Effector memory CD4-positive, alpha-beta T cell (primary cell): ENCODE data around the gene WBP11.

Source experiments
- DNase-seq, 3 donors: peaks; one replicate each; pipeline ENCODE4 v3.0.0-alpha.2; 2020
- H3K27ac ChIP-seq: 2 replicates; pipeline ENCODE4 v1.7.0; 2013; ENCODE audit warnings: mild to moderate bottlenecking, low read length, moderate library complexity; ENCODE audit not compliant: insufficient read depth, poor library complexity, severe bottlenecking
- H3K27me3 ChIP-seq: replicated peaks from 2 replicates; pipeline ENCODE4 v1.7.0; 2013; ENCODE audit warnings: mild to moderate bottlenecking, low read length; ENCODE audit not compliant: insufficient read depth, control insufficient read depth, poor library complexity, severe bottlenecking
- H3K36me3 ChIP-seq: 2 replicates; pipeline ENCODE4 v1.7.0; 2013; ENCODE audit warnings: mild to moderate bottlenecking, low read length, moderate library complexity; ENCODE audit not compliant: control insufficient read depth, insufficient read depth
- H3K4me1 ChIP-seq: 2 replicates; pipeline ENCODE4 v1.7.0; 2013; ENCODE audit warnings: low read length, mild to moderate bottlenecking; ENCODE audit not compliant: control insufficient read depth, insufficient read depth, poor library complexity, severe bottlenecking
- H3K4me3 ChIP-seq: 2 replicates; pipeline ENCODE4 v1.7.0; 2013; ENCODE audit warnings: low read length, low read depth, mild to moderate bottlenecking; ENCODE audit not compliant: insufficient read depth, poor library complexity, severe bottlenecking
- H3K9me3 ChIP-seq: 2 replicates; pipeline ENCODE4 v1.7.0; 2013; ENCODE audit warnings: mild to moderate bottlenecking, low read length, moderate library complexity; ENCODE audit not compliant: control insufficient read depth

WBP11 gene

DNA sequence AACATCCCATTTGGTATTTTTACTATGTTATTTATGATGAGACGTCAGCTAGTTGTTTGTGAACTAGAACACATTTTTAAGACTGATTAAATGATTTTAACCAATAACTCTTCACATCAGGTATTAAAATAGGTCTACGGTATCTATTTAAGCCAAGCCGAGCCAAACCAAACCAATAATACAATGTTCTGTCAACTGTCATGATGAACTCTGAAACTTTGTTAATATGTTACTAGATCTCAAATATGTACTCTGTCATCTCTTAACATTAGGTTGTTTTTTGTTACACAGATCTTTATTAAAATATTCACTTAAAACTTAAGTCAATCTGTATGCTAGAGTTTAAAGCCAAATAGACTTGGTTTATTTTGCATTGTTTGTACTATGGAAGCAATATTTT, 39.0 kb upstream of the WBP11 start:
- no peaks in the 10 kb centered on the region for H3K9me3 ChIP-seq
- H3K27me3 ChIP-seq = no peaks in the 10 kb centered on the region
- H3K27ac ChIP-seq = no peak overlapping the region
- no peaks in the 10 kb centered on the region for H3K36me3 ChIP-seq
- no peak overlapping the region for H3K4me3 ChIP-seq
- DNase-seq = no peak
- no peaks in the 10 kb centered on the region for H3K4me1 ChIP-seq

DNA sequence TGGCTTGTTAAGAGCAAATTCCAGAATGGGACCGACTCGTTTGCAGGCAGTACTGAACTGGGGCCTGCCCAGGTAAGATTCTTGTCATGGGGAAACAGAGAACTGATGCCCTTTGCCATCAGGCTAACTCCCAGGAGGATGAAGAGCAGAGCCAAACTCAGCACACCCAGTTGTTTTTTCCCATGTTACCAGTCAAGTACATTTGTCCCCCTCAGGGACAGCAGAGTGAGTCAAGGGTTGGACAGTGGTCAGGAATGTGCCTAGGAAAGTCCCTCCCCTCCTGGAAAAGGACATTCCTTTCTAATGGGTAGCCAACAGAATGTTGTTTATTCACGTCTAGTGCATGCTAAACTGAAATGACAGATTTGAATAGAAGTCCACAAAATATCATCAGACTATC, 38.5 kb upstream of the WBP11 start:
- no peaks in the 10 kb centered on the region for H3K4me1 ChIP-seq
- no peaks in the 10 kb centered on the region for H3K36me3 ChIP-seq
- H3K9me3 ChIP-seq = no peaks in the 10 kb centered on the region
- DNase-seq = no peak
- no peak overlapping the region for H3K27ac ChIP-seq
- no peak overlapping the region for H3K4me3 ChIP-seq
- H3K27me3 ChIP-seq = no peaks in the 10 kb centered on the region

DNA sequence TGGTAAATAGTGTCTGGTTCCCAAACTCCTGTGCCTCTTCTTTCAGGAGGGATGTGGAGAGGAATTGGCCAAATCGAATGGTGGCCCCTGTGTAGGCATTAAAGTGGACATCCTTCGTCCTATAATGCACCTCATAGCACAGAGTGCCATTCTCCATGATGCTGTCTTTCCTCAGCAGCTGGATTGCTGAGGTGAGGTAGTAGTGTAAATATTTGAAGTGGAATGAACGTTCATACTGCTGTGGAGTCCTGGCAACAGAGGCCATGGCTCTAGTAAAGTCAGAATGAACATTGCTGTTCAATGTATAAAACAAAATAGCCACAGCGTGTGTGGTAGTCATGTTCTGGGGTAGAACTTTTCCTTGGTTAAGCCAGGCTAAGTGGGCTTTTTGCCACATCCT, 37.3 kb upstream of the WBP11 start:
- no peak for DNase-seq
- no peaks in the 10 kb centered on the region for H3K27me3 ChIP-seq
- no peaks in the 10 kb centered on the region for H3K4me1 ChIP-seq
- no peak overlapping the region for H3K4me3 ChIP-seq
- no peaks in the 10 kb centered on the region for H3K9me3 ChIP-seq
- no peak overlapping the region for H3K27ac ChIP-seq
- no peaks in the 10 kb centered on the region for H3K36me3 ChIP-seq

DNA sequence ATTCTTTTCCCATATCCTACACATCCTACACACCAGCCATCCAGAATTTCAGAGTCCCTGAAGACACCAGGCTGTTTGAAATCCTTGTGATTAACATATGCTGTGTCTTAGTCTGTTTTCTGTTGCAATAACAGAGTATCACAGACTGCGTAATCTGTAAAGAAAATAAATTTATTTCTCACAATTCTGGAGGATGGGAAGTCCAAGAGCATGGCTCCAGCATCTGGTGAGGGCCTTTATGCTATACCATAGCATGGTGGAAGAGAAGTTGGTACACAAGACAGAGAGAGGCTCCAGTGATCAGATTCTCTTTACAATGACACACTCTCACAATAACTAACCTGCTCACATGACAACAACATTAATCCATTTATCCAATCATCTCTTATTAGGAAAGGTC, 36.0 kb upstream of the WBP11 start:
- Histone ChIP-seq H3K27me3 (no peaks in the 10 kb centered on the region), H3K4me3 (no peak overlapping the region), H3K27ac (no peak overlapping the region), H3K36me3 (no peaks in the 10 kb centered on the region), H3K9me3 (no peaks in the 10 kb centered on the region), H3K4me1 (no peaks in the 10 kb centered on the region)
- DNase-seq = no peak

DNA sequence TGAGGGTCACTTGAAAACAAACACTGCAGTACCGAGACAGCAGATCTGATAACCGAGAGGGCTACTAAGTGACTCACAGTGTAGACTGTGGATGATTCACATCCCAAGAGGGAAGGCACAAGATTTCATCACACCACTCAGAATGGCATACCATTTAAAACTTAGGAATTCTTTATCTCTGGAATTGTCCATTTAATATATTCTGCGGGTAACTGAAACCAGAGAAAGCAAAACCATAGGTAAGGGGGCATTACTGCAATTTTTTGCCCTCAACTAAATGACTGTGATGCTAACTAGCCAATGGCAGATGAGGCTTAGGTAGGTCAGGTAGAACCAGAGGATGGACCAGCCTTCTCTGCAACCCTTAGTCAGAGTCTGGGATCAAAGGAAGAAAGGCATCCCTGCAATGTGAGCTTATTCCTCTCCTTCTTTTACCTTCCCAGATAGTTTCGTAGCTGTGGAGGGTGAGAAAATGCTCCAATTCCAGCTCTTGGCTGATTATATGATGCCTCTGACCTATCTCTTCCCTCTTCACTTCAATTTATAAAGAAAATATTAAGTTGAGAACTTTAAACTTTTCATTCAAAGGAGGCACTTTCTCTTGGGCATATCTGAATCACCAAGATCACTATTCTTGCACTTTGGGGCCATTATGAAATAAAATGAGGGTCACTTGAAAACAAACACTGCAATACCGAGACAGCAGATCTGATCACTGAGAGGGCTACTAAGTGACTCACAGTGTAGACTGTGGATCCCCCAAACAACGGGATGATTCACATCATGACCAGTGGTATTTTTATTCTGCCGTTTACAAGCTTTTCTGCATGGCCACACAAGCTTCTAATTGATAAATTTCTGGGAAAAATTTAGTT, 33.3 kb upstream of the WBP11 start:
- H3K36me3 ChIP-seq = no peaks in the 10 kb centered on the region
- H3K9me3 ChIP-seq = no peaks in the 10 kb centered on the region
- no peak for DNase-seq
- H3K27me3 ChIP-seq = no peaks in the 10 kb centered on the region
- no peak overlapping the region for H3K27ac ChIP-seq
- no peaks in the 10 kb centered on the region for H3K4me1 ChIP-seq
- H3K4me3 ChIP-seq = no peak overlapping the region

DNA sequence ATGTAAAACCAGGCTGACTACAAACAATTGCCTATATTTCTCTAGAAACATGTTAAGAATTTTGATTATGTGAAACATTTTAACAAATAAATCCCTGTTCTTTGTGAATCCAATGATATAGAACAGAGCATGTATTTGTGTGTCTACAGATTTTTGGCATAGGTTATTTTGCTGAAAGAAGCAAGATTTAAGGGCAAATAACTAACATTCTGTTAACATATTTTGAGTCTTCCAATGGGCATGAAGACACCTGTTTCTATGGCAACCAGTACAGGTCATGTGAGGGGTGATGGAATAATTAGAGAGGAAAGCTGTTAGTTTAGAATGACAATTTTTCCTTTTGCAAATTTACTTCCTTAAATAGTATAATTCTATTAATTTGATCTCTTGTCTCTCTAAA, 31.2 kb upstream of the WBP11 start:
- DNase-seq = no peak
- no peaks in the 10 kb centered on the region for H3K27me3 ChIP-seq
- H3K36me3 ChIP-seq = no peaks in the 10 kb centered on the region
- no peaks in the 10 kb centered on the region for H3K4me1 ChIP-seq
- no peak overlapping the region for H3K27ac ChIP-seq
- H3K9me3 ChIP-seq = no peaks in the 10 kb centered on the region
- no peak overlapping the region for H3K4me3 ChIP-seq

DNA sequence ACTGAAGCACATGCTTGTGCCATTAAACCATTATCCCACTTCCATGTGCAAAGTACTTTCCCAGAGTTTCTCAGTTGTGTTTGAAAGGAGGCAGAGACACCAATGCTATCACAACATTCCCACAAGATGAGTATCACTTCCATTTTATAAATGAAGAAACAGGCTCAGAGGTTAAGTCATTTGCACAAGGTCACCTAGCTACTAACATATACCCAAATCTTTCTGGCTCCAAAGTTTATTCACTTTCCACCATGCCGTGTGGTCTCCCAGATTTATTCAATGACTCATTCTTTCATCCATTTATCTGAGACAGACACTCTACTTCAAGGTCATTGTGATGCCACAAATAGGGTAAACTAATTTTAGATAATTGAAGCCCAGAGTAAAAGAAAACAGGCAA, 30.7 kb upstream of the WBP11 start:
- no peak for DNase-seq
- no peak overlapping the region for H3K27ac ChIP-seq

DNA sequence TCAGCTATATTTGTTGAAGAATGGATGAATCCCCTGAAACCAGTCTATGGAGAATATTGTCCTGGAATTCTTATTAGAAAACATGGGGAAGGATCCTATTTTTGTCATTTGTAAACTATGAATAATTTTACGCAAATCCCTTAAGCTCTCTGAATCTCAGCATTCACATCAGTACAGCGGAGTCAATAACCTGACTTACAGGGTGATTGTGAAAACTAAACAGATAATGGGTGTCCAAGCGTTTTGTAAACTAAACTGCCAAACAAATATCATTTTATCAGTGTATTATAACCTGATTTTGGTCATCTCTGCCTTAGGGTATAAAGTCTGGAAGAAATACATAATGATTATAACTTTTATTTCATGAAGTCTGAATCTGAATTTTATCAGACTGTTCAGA, 30.1 kb upstream of the WBP11 start:
- no peaks in the 10 kb centered on the region for H3K4me1 ChIP-seq
- H3K4me3 ChIP-seq = no peak overlapping the region
- H3K9me3 ChIP-seq = no peaks in the 10 kb centered on the region
- no peaks in the 10 kb centered on the region for H3K27me3 ChIP-seq
- no peak overlapping the region for H3K27ac ChIP-seq
- DNase-seq = no peak
- no peaks in the 10 kb centered on the region for H3K36me3 ChIP-seq

More for the DNA sequence above, 30.7 kb upstream of the WBP11 start:
- no peaks in the 10 kb centered on the region for H3K27me3 ChIP-seq
- no peaks in the 10 kb centered on the region for H3K36me3 ChIP-seq
- H3K4me3 ChIP-seq = no peak overlapping the region
- H3K9me3 ChIP-seq = no peaks in the 10 kb centered on the region
- no peaks in the 10 kb centered on the region for H3K4me1 ChIP-seq

DNA sequence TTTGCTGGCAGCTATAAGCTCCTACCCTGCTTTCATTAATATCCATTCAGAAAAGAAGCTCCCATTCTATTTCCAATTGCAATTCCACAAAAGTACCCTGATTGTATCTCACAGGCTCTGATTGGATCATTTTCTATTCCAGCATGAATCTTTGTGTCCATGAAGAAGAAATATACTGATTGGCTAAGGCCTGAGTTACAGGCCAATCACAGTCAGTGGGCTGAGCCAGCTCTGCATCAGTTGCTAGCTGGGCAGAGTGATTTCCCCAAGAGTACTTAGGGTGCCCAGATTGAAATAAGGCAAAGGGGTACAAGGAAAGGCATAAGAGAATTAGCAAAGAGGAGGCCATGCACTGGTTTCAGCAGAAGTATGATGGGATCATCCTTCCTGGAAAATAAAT, 25.6 kb upstream of the WBP11 start:
- no peak for DNase-seq
- H3K4me1 ChIP-seq = no peaks in the 10 kb centered on the region
- H3K9me3 ChIP-seq = no peaks in the 10 kb centered on the region
- no peak overlapping the region for H3K27ac ChIP-seq
- no peaks in the 10 kb centered on the region for H3K36me3 ChIP-seq
- no peaks in the 10 kb centered on the region for H3K27me3 ChIP-seq
- no peak overlapping the region for H3K4me3 ChIP-seq

DNA sequence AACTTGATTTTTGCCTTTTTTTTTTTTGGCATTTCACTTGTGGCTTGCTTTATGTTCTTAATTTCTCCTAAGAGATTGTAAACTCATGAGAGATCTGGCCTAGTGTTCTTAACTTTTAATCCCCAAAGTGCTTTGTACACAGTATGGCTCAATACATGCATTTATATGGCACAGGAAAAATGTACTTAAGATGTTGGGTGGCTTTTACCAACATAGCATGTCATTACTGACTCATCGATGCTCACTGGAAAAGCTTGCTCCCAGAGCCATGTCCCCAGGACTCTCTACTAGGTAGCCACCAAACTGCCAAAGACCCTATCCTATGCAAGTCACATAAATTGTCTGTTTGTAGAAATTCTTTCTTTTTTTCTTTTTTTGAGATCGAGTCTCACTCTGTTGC, 23.8 kb upstream of the WBP11 start:
- Histone ChIP-seq H3K36me3 (no peaks in the 10 kb centered on the region), H3K4me3 (no peak overlapping the region), H3K9me3 (no peaks in the 10 kb centered on the region), H3K27ac (no peak overlapping the region), H3K27me3 (no peaks in the 10 kb centered on the region), H3K4me1 (no peaks in the 10 kb centered on the region)
- no peak for DNase-seq
